ENCODE results near the gene FBXL7. TPM values are rescaled to one million over a fixed set of nuclear protein-coding genes. Genes with fewer than 3 reads are reported as not detected.

The FBXL7 gene
- total and polyA plus RNA-seq, 2 donors (not counting 3 experiments of a cell fraction or from before 2014, with no cell fraction given): 23.5 to 32.2 TPM

DNA sequence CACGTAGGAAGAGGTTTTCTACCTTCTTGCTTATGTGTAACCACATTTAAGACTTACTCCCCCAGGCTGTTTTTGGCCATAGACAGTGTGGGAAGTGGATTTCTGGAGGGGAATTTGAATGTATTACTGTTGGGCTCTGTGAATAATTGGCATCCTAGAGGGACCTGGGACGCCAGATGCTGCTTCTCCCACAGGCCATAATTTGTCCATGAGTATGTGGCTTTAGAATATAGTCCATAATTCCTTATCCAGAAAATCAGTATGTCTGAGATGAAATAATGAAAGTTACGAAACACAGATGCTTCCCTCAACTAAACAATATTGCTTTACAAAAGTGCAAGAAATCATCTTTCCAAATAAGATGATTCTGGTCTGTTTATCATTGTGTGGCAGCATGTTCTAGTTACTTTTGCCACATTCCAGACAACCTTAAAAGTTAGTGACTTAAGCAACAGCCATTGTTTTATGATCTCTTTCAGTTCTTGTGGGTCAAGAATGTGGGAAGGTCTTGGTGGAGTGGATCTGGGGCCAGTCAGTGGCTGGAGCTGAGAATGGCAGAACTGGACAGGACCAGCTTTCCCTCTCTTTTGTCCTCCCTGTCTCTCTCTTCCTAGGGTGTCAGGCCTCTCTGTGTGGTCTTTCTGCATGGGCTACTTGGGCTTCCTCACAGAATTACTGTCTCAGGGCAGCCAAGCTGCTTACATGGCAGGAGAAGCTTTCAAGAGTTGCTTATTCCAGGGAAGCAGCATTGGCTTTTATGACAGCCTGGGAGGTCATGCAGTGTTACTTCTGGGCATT is 79.4 kb downstream of the FBXL7 start:
- Histone ChIP-seq H3K27ac (ENCODE audit: insufficient read depth, low read depth, low read length) (no peak overlapping the region), H3K4me3 (replicated peaks in 1 of 3; ENCODE audit: insufficient read depth in 1 of 3, low read depth in 1 of 3, low read length in 3 of 3) (no peak overlapping the region), H3K4me2 (ENCODE audit: insufficient read depth, low read length) (no peak overlapping the region), H2AFZ (ENCODE audit: low read depth, low read length) (no peak overlapping the region), H3K27me3 (ENCODE audit: control insufficient read depth in 2 of 2, insufficient read depth in 2 of 2, low read length in 2 of 2) (no peaks in the 10 kb centered on the region), H3K9ac (replicated peaks; ENCODE audit: extremely low read depth, insufficient read depth, low read length) (no peak overlapping the region), H4K20me1 (replicated peaks; ENCODE audit: control insufficient read depth, extremely low read depth, insufficient read depth, low read length) (peaks cover 2% of the 10 kb centered on the region), H3K9me3 (replicated peaks; ENCODE audit: control insufficient read depth, insufficient read depth, low read length) (no peaks in the 10 kb centered on the region), H3K36me3 (ENCODE audit: control insufficient read depth in 2 of 2, extremely low read depth in 1 of 2, insufficient read depth in 2 of 2, low read length in 2 of 2) (no peaks in the 10 kb centered on the region), H3K9me1 (replicated peaks; ENCODE audit: control insufficient read depth, extremely low read depth, insufficient read depth, low read length) (no peaks in the 10 kb centered on the region), H3K79me2 (ENCODE audit: control insufficient read depth, insufficient read depth, low read length) (peaks cover 12% of the 10 kb centered on the region), H3K4me1 (ENCODE audit: control insufficient read depth, extremely low read depth, insufficient read depth, low read length) (peaks cover 9% of the 10 kb centered on the region)
- ChIA-PET POLR2A (no interaction called here), CTCF (no interaction called here)
- TF ChIP-seq MYC (IDR thresholded peaks at IDR 0.05; ENCODE audit: low read depth, low read length): no peak
- no peak for TF ChIP-seq POLR2A (IDR thresholded peaks at IDR 0.05; ENCODE audit: low read depth, low read length)
- TF ChIP-seq GATA2 (IDR thresholded peaks at IDR 0.05; ENCODE audit: insufficient read depth, insufficient read length, low read depth, low read length): no peak
- TF ChIP-seq EZH2 (IDR thresholded peaks at IDR 0.05; ENCODE audit: borderline replicate concordance, low read depth, low read length, severe bottlenecking): no peak
- no peak for TF ChIP-seq JUN (IDR thresholded peaks at IDR 0.05; ENCODE audit: borderline replicate concordance, insufficient read depth, insufficient read length, low read depth)
- TF ChIP-seq POLR2AphosphoS5 (IDR thresholded peaks at IDR 0.05; ENCODE audit: insufficient read depth, low read depth, low read length): no peak
- no peak for TF ChIP-seq MAX (IDR thresholded peaks at IDR 0.05; ENCODE audit: insufficient read depth, insufficient read length)
- no peak for TF ChIP-seq CTCF (IDR thresholded peaks at IDR 0.05; ENCODE audit: extremely low read depth in 1 of 2, insufficient read depth in 1 of 2, low read depth in 1 of 2, low read length in 2 of 2)
- no peak for TF ChIP-seq FOS (IDR thresholded peaks at IDR 0.05; ENCODE audit: borderline replicate concordance, insufficient read depth, low read length)
- DNase-seq (ENCODE audit: low read depth, low spot score) (no peak), FAIRE-seq (no peak)
- dilution Hi-C loops (cut with MboI; ENCODE audit: extremely low pct_ligation_motif_present, low sequenced_read_pairs): no loop called here
- intact Hi-C loops (cut with micrococcal nuclease): loop anchor here (10.0 kb wide), 1 partner anchor 415 kb away; no protein-coding TSS in a partner anchor
- BruUV-seq (replicated peaks): no TSS peak

All from endothelial cell of umbilical vein (primary cell).